Measurements from ENCODE around the gene ZNF543. TPM values are rescaled to one million over a fixed set of nuclear protein-coding genes. Genes with fewer than 3 reads are reported as not detected.
A peak's percentile ranks its signal among the peaks of the same experiment; 100 is the strongest.

The ZNF543 gene
- total RNA-seq, 2 donors from 2014 or later = 8.4 to 9.0 TPM

DNA sequence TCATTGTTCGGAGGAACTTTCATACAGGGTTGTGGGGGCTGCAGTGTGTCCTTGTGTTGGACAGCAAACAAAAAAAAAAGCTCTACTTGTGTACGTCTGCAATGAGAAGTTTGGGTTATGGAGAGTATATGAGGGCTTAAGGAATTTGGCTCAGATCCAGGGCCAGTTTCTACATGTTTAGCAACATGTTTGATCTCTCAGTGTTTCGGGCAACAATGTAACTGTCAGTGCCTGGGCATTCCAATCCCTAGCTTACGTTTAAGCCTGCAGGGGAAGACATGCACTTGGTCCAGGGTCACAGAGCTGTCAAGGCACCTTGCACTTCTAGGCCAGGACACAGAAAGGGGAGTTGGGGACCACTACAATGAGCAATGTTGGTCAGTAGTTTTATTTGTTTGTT, 13.9 kb downstream of the ZNF543 start:
- DNase-seq (no peak), ATAC-seq (replicated peaks in 1 of 2) (no peak)
- H3K27ac Mint-ChIP-seq = no peak overlapping the region
- peaks cover 5 to 9% of the 10 kb centered on the region in 2 donors for H3K9me3 Mint-ChIP-seq
- no peak overlapping the region for H3K4me3 Mint-ChIP-seq
- H3K36me3 Mint-ChIP-seq (ENCODE audit: insufficient read depth in 2 of 2) = peaks cover 7 to 42% of the 10 kb centered on the region in 2 donors
- H3K27me3 Mint-ChIP-seq (ENCODE audit: low read depth) = no peaks in the 10 kb centered on the region
- H3K4me1 Mint-ChIP-seq (ENCODE audit: low read depth) = no peaks in the 10 kb centered on the region

DNA sequence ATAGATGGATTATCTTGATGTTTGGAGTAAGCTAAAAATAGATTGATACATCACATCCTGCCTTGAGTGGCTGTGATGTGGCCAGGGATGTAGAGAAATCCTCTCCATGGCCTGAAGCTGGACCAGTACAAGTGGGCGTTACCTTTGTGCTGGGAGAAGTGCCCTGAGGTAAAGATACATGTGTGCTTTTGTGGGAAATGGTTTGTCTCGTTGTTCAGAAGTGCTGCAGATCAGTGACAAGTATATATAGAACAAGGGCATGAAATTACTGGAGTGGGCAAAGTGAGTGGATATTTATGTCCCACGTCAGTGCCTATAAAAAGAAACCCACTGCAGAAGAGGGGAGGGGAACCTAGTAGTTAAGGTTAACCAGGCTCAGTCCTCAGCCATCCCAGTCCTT, 18.6 kb downstream of the ZNF543 start:
- H3K4me1 Mint-ChIP-seq (ENCODE audit: low read depth) = no peaks in the 10 kb centered on the region
- H3K4me3 Mint-ChIP-seq = no peak overlapping the region
- H3K27me3 Mint-ChIP-seq (ENCODE audit: low read depth) = no peaks in the 10 kb centered on the region
- DNase-seq (no peak), ATAC-seq (replicated peaks in 1 of 2) (no peak)
- no peak overlapping the region for H3K27ac Mint-ChIP-seq
- peaks cover 6 to 23% of the 10 kb centered on the region in 2 donors for H3K36me3 Mint-ChIP-seq (ENCODE audit: insufficient read depth in 2 of 2)
- peaks cover 13 to 14% of the 10 kb centered on the region in 2 donors for H3K9me3 Mint-ChIP-seq

DNA sequence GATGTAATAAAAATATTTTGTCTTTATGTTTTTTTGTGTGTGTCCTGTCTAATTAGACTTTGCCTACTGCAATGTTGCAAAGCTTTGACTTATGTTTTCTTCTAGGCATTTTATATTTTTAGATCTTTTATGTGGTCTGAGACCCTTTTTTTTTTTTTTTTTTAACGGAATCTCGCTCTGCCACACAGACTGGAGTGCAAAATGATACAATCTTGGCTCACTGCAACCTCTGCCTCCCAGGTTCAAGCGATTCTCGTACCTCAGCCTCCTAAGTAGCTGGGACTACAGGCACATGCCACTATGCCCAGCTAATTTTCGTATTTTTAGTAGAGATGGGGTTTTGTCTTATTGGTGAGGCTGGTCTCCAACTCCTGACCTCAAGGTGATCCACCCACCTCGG, 22.3 kb downstream of the ZNF543 start:
- DNase-seq (no peak), ATAC-seq (replicated peaks in 1 of 2) (no peak)
- Mint-ChIP-seq H3K4me1 (ENCODE audit: low read depth) (no peaks in the 10 kb centered on the region), H3K36me3 (ENCODE audit: insufficient read depth in 2 of 2) (peaks cover 1 to 7% of the 10 kb centered on the region in 2 donors), H3K27ac (no peak overlapping the region), H3K27me3 (ENCODE audit: low read depth) (no peaks in the 10 kb centered on the region), H3K4me3 (no peak overlapping the region), H3K9me3 (peaks cover 9 to 12% of the 10 kb centered on the region in 2 donors)

DNA sequence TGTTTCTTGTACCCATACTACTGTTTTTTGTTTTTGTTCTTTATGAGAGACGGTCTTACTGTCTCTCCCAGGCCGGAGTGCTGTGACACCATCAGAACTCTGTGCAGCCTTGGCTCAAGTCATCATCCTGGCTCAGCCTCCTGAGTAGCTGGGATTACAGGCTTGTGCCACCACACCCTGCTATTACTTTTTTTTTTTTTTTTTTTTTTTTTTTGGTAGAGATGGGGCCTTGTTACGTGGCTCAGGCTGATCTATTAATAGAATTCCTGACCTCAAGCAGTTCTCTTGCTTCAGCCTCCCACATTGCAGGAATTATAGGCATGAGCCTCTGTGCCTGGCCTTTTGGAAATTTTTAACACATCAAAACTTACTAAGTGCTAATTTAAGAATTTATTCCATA, 27.9 kb downstream of the ZNF543 start:
- no peaks in the 10 kb centered on the region for H3K27me3 Mint-ChIP-seq (ENCODE audit: low read depth)
- no peak overlapping the region for H3K4me3 Mint-ChIP-seq
- H3K4me1 Mint-ChIP-seq (ENCODE audit: low read depth) = peaks cover 29% of the 10 kb centered on the region
- DNase-seq = no peak
- no peak overlapping the region for H3K27ac Mint-ChIP-seq
- peaks cover 25 to 28% of the 10 kb centered on the region in 2 donors for H3K36me3 Mint-ChIP-seq (ENCODE audit: insufficient read depth in 2 of 2)
- no peak for ATAC-seq (replicated peaks in 1 of 2)
- peaks cover 14 to 15% of the 10 kb centered on the region in 2 donors for H3K9me3 Mint-ChIP-seq

DNA sequence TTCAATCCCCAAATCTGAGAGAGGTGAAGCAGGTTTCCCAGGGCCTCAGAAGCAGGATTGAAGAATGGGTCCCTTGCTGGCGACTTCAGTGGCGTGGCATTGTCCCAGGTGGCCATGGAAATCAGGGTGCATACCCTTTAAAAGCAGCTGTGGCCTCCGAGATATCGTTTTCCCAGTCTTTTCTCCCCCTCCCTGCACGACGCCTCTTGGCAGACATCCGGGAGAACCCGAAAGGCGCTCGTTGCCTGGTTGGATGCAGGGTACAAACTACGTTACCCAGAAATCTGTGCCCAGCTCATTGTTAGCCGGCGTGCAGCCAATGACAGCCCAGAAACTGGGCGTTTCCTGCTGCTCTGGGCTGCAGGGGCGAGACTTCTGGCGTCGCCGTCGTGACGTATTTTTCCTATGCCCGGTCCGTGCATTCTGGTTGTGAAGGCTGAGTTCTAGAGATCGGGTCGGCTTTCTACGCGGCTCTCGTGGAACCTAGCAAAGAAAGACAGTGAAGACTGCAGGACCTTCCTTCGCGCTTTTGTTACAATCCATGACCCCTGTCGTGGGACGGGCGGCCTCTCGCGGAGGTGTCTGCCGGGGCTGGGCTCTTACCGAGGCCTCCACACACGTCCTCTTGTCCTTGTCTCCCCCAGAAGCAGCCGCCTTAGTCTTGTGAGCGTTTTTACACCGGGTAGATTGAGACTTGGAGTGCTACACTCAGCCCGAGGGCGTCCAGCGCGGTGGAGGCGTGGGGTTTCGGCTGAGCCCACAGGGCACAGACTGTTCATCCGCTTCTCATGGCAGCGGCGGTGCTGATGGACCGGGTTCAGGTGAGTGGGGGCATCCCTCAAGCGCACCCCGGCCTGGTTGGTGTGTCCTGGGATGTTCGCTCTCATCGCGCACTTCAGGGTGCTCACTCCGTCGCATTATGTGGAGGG, 30.9 kb downstream of the ZNF543 start, which contains the start of gene ZNF304:
Gene ZNF304, plus strand, starts transcription at position 395 of the 929 bp plus-strand sequence. Its CDS starts 394 bp downstream, at position 789.
- Mint-ChIP-seq H3K4me1 (ENCODE audit: low read depth) (peaks cover 36% of the 10 kb centered on the region), H3K36me3 (ENCODE audit: insufficient read depth in 2 of 2) (peaks cover 45 to 54% of the 10 kb centered on the region in 2 donors), H3K27ac (peak within 1 kb of the TSS; percentile 74), H3K4me3 (peak within 1 kb of the TSS; percentile 98 to 99), H3K9me3 (peaks cover 15 to 28% of the 10 kb centered on the region in 2 donors), H3K27me3 (ENCODE audit: low read depth) (no peaks in the 10 kb centered on the region)
- DNase-seq (peak; percentile 85), ATAC-seq (replicated peaks in 1 of 2) (peak; percentile 99 to 100)

DNA sequence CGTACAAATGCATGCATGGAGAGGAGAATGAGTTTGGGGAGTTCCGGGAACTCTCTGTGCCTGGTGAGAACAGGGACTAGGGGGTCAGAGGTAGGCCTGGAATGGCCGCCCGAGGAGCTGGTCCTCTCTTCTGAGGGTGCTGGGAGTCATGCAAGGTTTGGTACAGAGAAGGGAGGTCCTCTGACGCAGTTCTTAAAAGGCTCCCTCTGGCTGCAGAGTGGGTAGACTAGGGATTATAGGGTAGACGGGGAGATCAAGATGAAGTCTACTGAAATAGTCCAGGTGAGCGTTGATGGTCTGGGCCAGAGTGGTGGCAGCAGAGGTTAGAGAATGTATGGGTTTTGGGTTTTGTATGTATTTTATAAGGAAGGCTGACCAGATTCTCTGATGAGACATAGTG, 31.6 kb downstream of the ZNF543 start:
- H3K27me3 Mint-ChIP-seq (ENCODE audit: low read depth) = no peaks in the 10 kb centered on the region
- H3K9me3 Mint-ChIP-seq = peaks cover 19 to 29% of the 10 kb centered on the region in 2 donors
- H3K4me3 Mint-ChIP-seq = peak overlapping the region; percentile 98 to 99
- peaks cover 36% of the 10 kb centered on the region for H3K4me1 Mint-ChIP-seq (ENCODE audit: low read depth)
- peaks cover 51 to 61% of the 10 kb centered on the region in 2 donors for H3K36me3 Mint-ChIP-seq (ENCODE audit: insufficient read depth in 2 of 2)
- H3K27ac Mint-ChIP-seq = no peak overlapping the region
- no peak for ATAC-seq (replicated peaks in 1 of 2)
- DNase-seq = no peak

DNA sequence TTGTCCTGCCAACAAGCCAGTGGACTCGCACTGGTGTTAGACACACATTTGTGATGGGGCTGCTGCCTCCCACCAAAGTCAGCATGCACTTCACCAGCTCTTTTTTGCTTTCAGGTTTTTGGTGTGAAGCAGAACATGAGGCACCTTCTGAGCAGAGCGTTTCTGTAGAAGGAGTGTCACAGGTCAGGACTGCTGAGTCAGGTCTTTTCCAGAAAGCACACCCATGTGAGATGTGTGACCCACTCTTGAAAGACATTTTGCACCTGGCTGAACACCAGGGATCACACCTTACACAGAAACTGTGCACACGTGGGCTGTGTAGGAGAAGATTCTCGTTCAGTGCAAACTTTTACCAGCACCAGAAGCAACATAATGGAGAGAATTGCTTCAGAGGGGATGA, 35.6 kb downstream of the ZNF543 start:
- H3K4me1 Mint-ChIP-seq (ENCODE audit: low read depth) = peaks cover 29% of the 10 kb centered on the region
- ATAC-seq (replicated peaks in 1 of 2) = no peak
- H3K27ac Mint-ChIP-seq = no peak overlapping the region
- no peaks in the 10 kb centered on the region for H3K27me3 Mint-ChIP-seq (ENCODE audit: low read depth)
- no peak for DNase-seq
- peaks cover 65 to 74% of the 10 kb centered on the region in 2 donors for H3K36me3 Mint-ChIP-seq (ENCODE audit: insufficient read depth in 2 of 2)
- H3K9me3 Mint-ChIP-seq = peaks cover 19 to 33% of the 10 kb centered on the region in 2 donors
- no peak overlapping the region for H3K4me3 Mint-ChIP-seq

DNA sequence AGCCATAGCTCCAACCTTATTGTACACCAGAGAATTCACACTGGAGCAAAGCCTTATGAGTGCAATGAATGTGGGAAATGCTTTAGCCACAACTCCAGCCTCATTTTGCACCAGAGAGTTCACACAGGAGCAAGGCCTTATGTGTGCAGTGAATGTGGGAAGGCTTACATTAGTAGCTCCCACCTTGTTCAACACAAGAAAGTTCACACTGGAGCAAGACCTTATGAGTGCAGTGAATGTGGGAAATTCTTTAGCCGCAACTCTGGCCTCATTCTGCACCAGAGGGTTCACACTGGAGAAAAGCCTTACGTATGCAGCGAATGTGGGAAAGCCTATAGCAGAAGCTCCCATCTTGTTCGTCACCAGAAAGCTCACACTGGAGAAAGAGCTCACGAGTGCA, 37.1 kb downstream of the ZNF543 start:
- no peak for ATAC-seq (replicated peaks in 1 of 2)
- Mint-ChIP-seq H3K9me3 (peaks cover 18 to 32% of the 10 kb centered on the region in 2 donors), H3K36me3 (ENCODE audit: insufficient read depth in 2 of 2) (peaks cover 56 to 67% of the 10 kb centered on the region in 2 donors), H3K27me3 (ENCODE audit: low read depth) (no peaks in the 10 kb centered on the region), H3K4me3 (no peak overlapping the region), H3K27ac (no peak overlapping the region), H3K4me1 (ENCODE audit: low read depth) (peaks cover 15% of the 10 kb centered on the region)
- no peak for DNase-seq

DNA sequence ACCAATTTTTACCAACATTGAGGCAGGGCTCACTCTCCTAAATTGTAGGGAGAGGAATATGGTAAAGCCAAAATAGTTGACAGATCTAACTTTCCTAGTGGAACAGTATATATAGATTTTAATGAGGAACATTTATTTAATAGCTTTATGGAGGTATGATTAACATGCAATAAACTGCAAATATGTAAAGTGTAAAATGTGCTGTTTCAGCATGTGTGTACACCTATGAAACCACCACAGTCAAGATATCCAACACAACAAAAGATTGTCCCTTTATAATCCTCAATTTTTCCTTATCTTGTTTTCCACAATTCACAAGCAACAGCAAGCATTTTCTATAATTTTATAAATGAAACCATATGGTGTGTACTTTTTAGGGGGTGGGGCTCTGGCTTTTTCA, 39.0 kb downstream of the ZNF543 start:
- Mint-ChIP-seq H3K4me3 (no peak overlapping the region), H3K36me3 (ENCODE audit: insufficient read depth in 2 of 2) (peaks cover 56 to 65% of the 10 kb centered on the region in 2 donors), H3K9me3 (peaks cover 16 to 31% of the 10 kb centered on the region in 2 donors), H3K27me3 (ENCODE audit: low read depth) (no peaks in the 10 kb centered on the region), H3K4me1 (ENCODE audit: low read depth) (peaks cover 19% of the 10 kb centered on the region), H3K27ac (no peak overlapping the region)
- DNase-seq (no peak), ATAC-seq (replicated peaks in 1 of 2) (no peak)

DNA sequence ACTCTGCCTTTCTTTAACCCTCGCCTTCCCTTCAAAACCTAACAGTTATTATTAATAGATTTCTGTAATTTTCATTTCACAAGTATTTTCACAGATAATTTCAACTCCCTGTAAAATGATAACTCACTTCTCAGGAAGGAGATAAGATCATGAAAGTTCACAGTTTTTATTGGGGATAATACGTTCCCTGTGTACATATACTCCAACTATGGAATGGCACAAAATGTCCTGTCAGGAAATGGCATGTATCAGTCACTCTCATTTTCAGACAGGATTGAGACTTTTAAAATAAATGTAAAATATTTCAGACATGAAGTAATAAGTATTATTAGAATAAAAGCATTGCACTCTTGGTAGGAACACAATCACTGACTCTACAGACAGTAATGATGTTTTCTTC, 42.1 kb downstream of the ZNF543 start:
- no peak for ATAC-seq (replicated peaks in 1 of 2)
- H3K27ac Mint-ChIP-seq = peak overlapping the region; percentile 86
- H3K36me3 Mint-ChIP-seq (ENCODE audit: insufficient read depth in 2 of 2) = peaks cover 32 to 38% of the 10 kb centered on the region in 2 donors

DNA sequence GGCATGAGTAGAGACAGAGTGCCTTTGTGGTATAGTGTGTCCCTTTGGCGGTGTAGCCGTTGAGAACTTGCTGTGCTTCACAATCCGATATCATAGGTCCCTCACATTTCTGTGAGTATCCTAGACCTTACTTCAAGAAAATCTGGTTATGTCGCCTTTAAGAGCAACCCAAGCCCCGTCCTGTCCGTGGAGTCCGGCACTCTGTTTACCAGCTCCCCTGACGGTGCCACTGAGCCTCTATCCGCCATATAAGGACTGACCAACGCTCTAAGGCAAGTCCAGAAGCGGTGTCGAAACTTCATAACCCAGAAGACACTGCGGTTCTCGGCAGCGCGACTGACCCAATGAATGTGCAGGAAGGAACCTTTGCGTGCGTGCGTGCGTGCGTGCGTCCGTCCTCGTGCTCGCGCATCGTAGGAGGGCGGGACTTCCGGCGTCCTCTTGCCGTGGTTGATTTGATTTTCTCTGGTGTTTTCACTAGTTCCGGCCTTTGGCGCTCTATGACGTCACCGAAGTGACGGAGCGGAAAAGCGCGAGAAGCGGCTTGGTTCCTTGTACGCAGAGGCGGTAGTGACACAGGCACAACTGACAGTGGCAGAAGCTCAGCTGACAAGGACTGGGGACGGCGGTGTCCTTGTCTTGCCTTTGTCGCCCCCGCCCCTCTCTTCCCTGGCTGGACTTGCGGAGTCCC, 42.9 kb downstream of the ZNF543 start, which contains the start of the genes TRAPPC2B and ZNF547:
Gene TRAPPC2B, plus strand, starts transcription at position 555 of the 691 bp plus-strand sequence. CDS start 1,283 bp downstream, outside the sequence.
Gene ZNF547, plus strand, starts transcription at position 555 of the 691 bp plus-strand sequence. CDS start 5,005 bp downstream, outside the sequence.
- H3K4me3 Mint-ChIP-seq = peak within 1 kb of the TSS; percentile 96 to 97
- H3K27me3 Mint-ChIP-seq (ENCODE audit: low read depth) = no peaks in the 10 kb centered on the region

More for the DNA sequence above, 42.1 kb downstream of the ZNF543 start:
- Mint-ChIP-seq H3K4me1 (ENCODE audit: low read depth) (peaks cover 20% of the 10 kb centered on the region), H3K4me3 (peak overlapping the region; percentile 96 to 97), H3K9me3 (peaks cover 14 to 18% of the 10 kb centered on the region in 2 donors), H3K27me3 (ENCODE audit: low read depth) (no peaks in the 10 kb centered on the region)
- no peak for DNase-seq

DNA sequence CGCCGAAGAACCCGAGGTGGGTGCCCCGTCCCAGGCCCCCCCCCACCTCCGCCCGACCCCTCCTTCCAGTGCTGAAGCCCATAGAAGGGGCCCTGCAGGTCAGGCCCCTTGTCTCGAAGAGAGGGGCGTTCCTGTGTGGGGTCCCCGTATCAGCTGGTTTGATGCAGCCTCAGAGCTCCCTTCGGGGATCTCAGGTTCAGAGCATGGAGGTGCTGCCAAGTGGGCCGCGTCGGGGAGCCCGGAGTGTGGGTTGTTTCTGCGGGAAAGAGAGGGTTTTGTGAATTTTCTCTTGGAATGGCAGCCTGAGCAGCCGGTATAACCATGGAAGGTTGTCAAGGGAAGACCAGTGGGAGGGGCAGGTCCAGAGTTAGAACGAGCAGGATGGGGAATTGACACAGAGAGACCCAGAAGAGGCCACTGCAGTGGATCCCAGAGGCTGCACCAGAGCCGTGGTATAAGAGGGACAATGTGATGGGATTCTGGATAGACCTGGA, 43.5 kb downstream of the ZNF543 start:
- peaks cover 14 to 18% of the 10 kb centered on the region in 2 donors for H3K9me3 Mint-ChIP-seq
- no peak for ATAC-seq (replicated peaks in 1 of 2)
- peak overlapping the region; percentile 80 for H3K27ac Mint-ChIP-seq
- no peaks in the 10 kb centered on the region for H3K27me3 Mint-ChIP-seq (ENCODE audit: low read depth)
- peaks cover 20% of the 10 kb centered on the region for H3K4me1 Mint-ChIP-seq (ENCODE audit: low read depth)
- H3K4me3 Mint-ChIP-seq = peak overlapping the region; percentile 96 to 97
- H3K36me3 Mint-ChIP-seq (ENCODE audit: insufficient read depth in 2 of 2) = peaks cover 22 to 30% of the 10 kb centered on the region in 2 donors
- no peak for DNase-seq

More for the DNA sequence above, 42.9 kb downstream of the ZNF543 start, which contains the start of the genes TRAPPC2B and ZNF547:
- Mint-ChIP-seq H3K27ac (peak within 1 kb of the TSS; percentile 86), H3K9me3 (peaks cover 13 to 14% of the 10 kb centered on the region in 2 donors), H3K4me1 (ENCODE audit: low read depth) (peaks cover 20% of the 10 kb centered on the region), H3K36me3 (ENCODE audit: insufficient read depth in 2 of 2) (peaks cover 26 to 34% of the 10 kb centered on the region in 2 donors)
- ATAC-seq (replicated peaks in 1 of 2) (peak; percentile 96), DNase-seq (peak; percentile 98)

Measured in activated T-cell treated with anti-CD3 and anti-CD28 coated beads, Interleukin-2, amount 50 U/mL, for 72 hours (primary cell).